HG03378 (cell line): ENCODE measurements around the gene HIF3A.
"Not testable (repeated sequence)": the region's sequence is repeated elsewhere in the genome, so short reads cannot be mapped to it uniquely, and the experiment has no call there.

Experiments used
- ATAC-seq: cut with Tn5 transposase; IDR thresholded peaks from one replicate; pipeline ENCODE4 v1.9.1; 2021; ENCODE audit warnings: mild to moderate bottlenecking, moderate library complexity; ENCODE audit not compliant: unreplicated experiment

HIF3A gene

DNA sequence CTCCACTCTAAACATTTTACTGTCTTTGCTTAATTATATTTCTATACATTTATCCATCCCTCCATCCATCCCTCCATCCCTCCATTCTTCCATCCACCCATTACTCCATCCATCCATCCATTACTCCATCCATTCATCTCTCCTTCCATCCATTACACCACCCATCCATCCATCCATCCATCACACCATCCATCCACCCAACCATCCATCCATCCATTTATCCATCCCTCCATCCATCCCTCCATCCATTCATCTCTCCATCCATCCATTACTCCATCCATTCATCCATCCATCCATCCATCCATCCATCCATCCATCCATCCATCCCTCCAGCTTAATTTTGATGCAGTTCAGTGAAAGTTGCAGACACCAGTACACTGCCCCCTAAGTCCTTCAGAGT is 5.0 kb upstream of the HIF3A start:
- no peak for ATAC-seq

DNA sequence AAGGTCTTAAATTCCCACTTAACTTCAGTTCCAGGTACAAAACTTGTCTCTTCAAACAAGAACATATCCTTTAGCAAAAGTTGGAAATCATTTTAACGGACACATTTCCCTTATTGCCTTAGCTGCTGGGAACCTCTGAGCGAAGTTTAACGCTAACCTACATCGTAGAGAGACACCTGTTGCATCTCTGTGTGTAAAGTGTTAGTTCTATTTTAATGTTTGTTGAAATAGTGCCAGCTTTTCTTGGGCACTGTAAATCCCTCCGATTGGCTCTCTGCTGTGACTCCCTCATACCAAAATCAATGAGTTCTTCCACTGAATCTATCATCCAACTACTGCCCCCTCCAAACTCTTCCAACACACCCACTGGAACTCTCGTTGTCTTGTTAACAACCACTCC is 2.3 kb upstream of the HIF3A start:
- ATAC-seq: no peak

DNA sequence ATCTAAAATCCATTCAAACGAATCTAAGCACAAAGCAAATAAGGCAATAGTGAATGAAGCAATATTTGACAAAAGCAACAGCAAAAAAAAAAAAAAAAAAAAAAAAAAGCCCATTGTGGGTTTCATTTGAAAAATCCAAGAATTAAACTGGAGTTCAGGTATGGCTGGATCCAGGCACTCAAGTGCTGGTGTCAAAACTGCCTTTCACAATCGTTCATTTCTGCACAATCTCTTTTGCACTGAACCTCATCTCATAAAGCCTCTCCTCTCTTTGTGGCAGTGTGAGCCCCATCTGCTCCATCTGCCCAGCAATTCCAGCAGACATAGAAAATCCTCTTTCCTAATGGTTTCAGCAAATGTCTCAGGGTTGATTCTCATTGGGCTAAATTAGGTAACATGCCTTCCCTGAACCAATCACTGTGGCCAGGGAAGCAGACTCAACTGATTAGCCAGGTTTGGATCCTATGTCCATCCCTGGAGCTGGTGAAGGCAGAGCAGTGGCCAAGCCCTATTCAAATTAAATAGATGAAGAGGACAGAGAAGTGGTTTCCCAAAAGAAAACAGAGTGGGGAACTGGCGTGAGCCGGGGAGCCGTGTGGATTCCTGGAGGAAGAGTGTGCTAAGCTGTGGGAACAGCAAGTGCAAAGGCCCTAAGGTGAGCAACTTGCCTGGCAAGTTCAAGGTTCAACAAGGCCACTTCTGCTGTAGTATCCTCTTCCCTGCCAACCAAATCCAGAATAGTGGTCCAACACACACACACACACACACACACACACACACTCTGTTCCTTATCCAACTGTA is 1.2 kb upstream of the HIF3A start:
- ATAC-seq: no peak

DNA sequence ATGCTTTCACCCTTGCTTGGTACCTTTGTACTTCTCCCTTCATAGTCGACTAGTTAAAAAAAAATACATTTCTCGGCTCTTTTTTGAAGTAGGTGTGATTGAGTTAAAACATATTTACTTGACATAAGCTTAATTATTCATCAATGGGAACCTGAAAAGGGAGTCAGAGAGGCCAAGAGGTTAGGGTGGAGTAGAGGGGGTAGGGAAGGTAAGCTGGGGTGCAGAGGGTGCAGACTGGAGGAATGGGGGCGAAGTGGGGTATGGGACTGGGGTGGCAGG is 701 bp upstream of the HIF3A start:
- no peak for ATAC-seq

DNA sequence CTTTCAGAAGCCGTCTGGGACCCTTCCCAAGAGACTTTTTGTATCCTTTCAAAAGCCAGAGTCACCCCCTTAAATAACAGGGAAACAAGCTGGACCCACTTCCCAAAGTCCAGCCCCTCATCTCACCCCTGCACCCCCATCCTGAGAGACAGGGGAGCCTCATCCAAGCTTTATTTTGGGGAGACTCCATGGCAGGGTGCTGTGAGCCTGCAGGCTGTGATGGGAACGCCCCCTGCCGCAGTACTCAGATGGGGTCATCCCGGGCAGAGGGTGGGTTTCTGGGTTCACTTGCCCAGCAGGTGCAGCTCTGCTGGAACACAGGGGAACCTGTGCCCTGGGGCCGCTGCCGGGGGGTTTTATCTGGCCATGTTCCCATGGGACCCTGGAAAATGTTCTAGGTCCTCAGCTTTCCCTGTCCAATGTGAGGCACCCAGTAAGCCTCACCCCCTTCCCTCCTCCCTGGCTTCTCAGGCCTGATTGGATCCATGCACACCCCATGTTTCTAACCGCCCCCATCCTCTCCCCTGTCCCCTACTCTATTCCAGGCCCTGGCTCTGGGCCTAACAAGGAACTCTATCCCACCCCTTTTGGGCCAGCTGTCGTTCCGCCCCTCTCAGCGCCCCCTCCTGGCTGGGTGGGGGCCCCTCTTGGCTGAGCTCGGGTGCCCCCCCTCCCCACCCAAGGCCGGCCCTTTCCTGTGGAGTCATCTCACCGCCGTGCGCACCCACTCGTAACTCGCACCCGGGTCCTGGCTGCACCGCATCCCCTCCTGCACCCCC is 1.0 kb downstream of the HIF3A start:
- no peak for ATAC-seq

DNA sequence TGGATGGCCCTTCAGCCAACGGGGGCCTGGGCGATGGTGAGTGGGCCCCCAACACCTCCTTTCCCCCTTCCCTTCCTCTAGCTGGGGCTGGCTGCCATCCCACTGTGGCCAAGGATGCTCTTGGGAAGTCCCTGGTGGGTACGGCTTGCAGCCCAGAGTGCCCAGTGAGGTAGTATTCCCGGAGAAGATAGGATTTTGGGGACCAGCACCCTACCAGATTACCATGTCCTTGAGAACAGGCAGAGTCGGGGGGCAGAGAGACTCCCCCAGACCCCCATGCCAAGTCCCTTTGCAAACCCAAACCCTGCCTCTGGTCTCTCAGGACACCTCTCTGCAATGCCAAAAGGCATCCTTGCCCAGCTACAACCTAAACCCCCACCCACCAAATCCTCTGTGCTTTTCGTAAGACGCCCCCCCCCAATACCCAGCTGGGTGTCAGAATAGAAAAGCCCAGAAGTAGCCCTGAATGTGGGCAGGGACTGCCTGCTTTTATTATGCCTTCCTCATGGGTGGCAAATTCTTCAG is 1.7 kb downstream of the HIF3A start:
- no peak for ATAC-seq

GRCh38 chr19:46299004-46299509 is 2.2 kb downstream of the HIF3A start:
- ATAC-seq: no peak

GRCh38 chr19:46299695-46300094 is 2.9 kb downstream of the HIF3A start:
- no peak for ATAC-seq

DNA sequence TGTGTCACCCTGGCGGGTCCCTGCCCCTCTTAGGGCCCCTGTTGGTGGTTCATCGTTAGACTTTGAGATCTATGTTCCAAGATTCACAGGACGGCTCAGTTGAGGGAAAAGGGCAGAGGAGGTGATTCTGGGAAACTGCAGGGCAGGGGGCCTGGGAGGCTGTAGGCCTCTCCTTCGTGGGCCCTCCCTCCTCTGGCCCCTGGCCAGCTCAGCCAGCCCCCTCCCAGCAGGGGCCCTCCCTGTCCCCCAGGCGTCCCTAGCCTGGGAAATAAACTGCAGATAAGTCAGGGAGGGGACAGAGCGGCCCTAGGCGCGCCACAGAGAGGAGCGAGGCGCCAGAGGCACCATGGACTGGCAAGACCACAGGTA is 6.5 kb downstream of the HIF3A start:
- ATAC-seq: no peak

GRCh38 chr19:46303691-46304397 is 7.0 kb downstream of the HIF3A start:
- no peak for ATAC-seq

DNA sequence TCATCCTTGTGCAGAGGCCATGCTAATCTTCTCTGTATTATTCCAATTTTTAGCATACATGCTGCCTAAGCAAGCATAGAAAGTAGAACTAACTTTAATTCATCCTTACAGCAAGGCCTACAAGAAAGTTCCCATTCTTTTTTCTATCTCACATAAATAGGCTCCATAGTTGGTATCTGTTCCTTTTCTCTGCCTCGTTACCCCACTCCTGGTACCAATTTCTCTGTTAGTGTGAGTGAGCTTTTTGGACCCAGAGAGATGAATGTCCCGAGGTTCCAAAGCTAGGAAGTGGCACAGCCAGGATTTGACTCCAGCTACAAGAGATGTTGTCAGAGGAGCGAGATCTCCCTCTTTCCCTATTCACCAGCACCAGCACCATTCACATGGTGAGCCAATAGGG is 9.7 kb downstream of the HIF3A start:
- no peak for ATAC-seq

DNA sequence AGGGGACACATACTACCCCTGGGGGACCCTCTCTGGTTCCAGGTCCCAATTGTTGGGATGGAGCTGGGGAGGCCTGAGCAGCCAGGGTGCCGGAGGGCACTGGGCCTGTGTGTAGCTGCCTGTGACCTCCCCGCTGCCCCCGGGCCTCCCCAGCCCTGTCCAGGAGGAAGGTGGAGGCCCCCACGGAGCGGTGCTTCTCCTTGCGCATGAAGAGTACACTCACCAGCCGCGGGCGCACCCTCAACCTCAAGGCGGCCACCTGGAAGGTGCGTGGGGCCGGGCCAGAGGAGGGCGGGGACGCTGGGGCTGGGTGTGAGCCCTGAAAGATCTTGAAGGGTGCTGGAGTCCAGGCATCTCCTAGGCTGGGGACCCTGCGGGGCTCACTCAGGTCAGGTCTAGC is 11.7 kb downstream of the HIF3A start:
- ATAC-seq: no peak

- ATAC-seq: no peak
Measured at GRCh38 chr19:46309056-46309455, 12.2 kb downstream of the HIF3A start.

DNA sequence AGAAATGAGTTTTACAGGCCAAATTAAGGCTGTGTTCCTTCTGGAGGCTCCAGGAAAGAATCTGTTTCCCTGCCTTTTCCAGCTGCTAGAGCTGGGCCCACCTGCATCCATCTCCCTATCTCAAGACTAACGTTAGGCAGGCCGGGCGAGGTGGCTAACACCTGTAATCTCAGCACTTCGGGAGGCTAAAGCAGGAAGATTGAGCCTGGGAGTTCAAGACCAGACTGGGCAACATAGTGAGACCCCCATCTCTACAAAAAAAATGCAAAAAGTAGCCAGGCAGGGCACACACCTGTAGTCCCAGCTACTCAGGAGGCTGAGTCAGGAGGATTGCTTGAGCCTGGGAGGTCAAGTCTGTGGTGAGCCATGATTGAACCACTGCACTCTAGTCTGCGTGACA is 14.6 kb downstream of the HIF3A start:
- ATAC-seq: no peak

- not testable (repeated sequence) for ATAC-seq
Measured at GRCh38 chr19:46313540-46314469, 17.0 kb downstream of the HIF3A start.

DNA sequence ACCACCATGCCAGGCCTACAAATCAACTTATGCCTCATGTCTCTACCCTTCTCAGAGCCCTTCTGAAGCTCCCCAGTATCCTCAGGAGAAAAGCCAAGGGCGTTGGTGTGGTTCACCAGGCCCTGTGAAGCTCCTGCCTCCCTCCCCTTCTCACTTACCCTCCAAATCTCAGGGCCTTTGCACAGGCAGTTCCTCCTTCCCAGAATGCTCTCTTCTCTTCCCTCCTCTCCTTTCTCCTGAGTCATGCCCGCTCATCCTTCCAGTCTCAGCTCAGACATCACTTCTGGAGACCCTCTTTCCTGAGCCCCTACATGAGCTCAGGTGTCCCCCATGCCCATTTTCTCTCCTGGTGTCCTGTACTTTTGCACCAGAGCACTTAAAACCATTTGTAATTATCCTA is 20.5 kb downstream of the HIF3A start:
- no peak for ATAC-seq

DNA sequence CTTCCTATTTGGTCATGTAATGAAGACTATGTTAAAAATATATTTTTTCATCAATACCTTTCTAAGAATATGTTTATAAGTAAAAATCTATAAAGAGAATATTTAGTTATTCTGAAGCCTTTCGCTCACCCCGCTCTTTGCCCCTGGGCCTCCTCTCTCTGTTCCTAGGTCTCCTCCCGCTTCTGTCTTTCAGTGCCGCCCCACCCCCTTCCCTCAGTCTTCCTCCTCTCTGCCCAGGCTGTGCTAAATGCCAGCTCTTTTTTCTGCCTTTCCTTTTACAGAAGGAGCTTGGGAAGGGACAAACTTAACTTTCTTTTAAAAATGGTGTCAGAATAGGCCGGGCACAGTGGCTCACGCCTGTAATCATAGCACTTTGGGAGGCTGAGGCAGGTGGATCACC is 22.8 kb downstream of the HIF3A start:
- no peak for ATAC-seq

GRCh38 chr19:46320559-46320958 is 23.7 kb downstream of the HIF3A start:
- no peak for ATAC-seq

DNA sequence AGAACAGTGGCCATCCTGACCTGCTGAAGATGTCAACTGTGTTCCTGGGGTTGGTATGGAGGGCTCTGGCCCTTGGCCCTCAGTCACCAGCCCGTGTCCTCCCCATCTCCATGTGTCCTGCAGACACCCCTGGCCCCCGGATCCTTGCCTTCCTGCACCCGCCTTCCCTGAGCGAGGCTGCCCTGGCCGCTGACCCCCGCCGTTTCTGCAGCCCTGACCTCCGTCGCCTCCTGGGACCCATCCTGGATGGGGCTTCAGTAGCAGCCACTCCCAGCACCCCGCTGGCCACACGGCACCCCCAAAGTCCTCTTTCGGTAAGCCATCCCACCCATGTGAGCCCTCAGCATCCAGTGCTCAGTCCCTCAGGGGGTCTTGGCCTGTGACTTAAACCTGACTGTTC is 24.8 kb downstream of the HIF3A start:
- no peak for ATAC-seq

GRCh38 chr19:46323227-46323626 is 26.4 kb downstream of the HIF3A start:
- not testable (repeated sequence) for ATAC-seq

- no peak for ATAC-seq
Measured at GRCh38 chr19:46324277-46324676, 27.4 kb downstream of the HIF3A start.
